Activated naive CD4-positive, alpha-beta T cell (primary cell): ENCODE data around the gene ERCC1.

Experiments
- DNase-seq, 4 experiments: peaks; one replicate each; lab custom pipeline; 2025; lab: John Stamatoyannopoulos, UW

The ERCC1 gene

GRCh38 chr19:45405435-45406225 lies 18.1 kb downstream of the ERCC1 start:
- DNase-seq = peak; percentile 43 to 74 (median 61)

GRCh38 chr19:45404557-45405434 lies 18.9 kb downstream of the ERCC1 start, which contains the start of gene PPP1R13L:
Gene PPP1R13L, minus strand, starts transcription at chr19:45405069. Its CDS starts 6,751 bp downstream, at chr19:45398318.
- DNase-seq = peak in 2 of 4 experiments; percentile 19 to 31

- DNase-seq = peak in 3 of 4 experiments; percentile 23 to 51 (median 30)
Measured at GRCh38 chr19:45403781-45404556, 19.7 kb downstream of the ERCC1 start.

GRCh38 chr19:45403272-45403671 lies 20.4 kb downstream of the ERCC1 start:
- DNase-seq = no peak

- DNase-seq = peak in 1 of 4 experiments; percentile 15
Measured at GRCh38 chr19:45402298-45403061, 21.2 kb downstream of the ERCC1 start.

GRCh38 chr19:45401815-45402214 lies 21.9 kb downstream of the ERCC1 start:
- no peak for DNase-seq

GRCh38 chr19:45400192-45400591 lies 23.5 kb downstream of the ERCC1 start:
- DNase-seq = no peak

GRCh38 chr19:45395821-45396617 lies 27.7 kb downstream of the ERCC1 start:
- DNase-seq = no peak

GRCh38 chr19:45391871-45392665 lies 31.6 kb downstream of the ERCC1 start:
- DNase-seq = no peak

GRCh38 chr19:45391346-45391745 lies 32.4 kb downstream of the ERCC1 start:
- no peak for DNase-seq

GRCh38 chr19:45385392-45386221 lies 38.1 kb downstream of the ERCC1 start:
- DNase-seq = no peak

- no peak for DNase-seq
Measured at GRCh38 chr19:45382426-45382825, 41.3 kb downstream of the ERCC1 start.

GRCh38 chr19:45380107-45380506 lies 43.6 kb downstream of the ERCC1 start:
- DNase-seq = no peak

GRCh38 chr19:45376045-45376724 lies 47.5 kb downstream of the ERCC1 start:
- DNase-seq = no peak

GRCh38 chr19:45370410-45371204 lies 53.1 kb downstream of the ERCC1 start, which contains the start of gene ERCC2:
Gene ERCC2, minus strand, starts transcription at chr19:45370573. Its CDS starts 33 bp downstream, at chr19:45370540.
- peak; percentile 98 to 99 (median 98) for DNase-seq

GRCh38 chr19:45368737-45369340 lies 54.9 kb downstream of the ERCC1 start:
- DNase-seq = no peak

- DNase-seq = no peak
Measured at GRCh38 chr19:45368127-45368526, 55.6 kb downstream of the ERCC1 start.
